ENCODE measurements around the gene TMTC3.
"Not testable (repeated sequence)": the region's sequence is repeated elsewhere in the genome, so short reads cannot be mapped to it uniquely, and the experiment has no call there.

Gene TMTC3

DNA sequence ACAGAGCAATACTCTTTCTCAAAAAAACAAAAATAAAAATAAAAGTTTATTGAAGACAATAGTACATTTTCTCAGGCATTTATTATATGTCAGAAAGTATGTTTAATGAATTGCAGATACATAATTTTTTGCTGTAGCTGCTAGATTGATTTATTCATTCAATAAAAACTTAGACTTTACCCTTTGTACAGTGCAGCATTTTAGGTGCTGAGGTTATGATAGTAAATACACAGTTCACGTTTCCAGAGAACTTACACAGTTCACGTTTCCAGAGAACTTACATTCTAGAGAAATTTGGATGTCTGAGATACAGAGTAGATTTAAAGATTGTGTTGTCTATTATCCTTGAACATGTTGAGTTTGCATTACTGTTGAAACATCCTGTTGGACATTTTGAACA lies 25.3 kb downstream of the TMTC3 start:
- no peak for DNase-seq

DNA sequence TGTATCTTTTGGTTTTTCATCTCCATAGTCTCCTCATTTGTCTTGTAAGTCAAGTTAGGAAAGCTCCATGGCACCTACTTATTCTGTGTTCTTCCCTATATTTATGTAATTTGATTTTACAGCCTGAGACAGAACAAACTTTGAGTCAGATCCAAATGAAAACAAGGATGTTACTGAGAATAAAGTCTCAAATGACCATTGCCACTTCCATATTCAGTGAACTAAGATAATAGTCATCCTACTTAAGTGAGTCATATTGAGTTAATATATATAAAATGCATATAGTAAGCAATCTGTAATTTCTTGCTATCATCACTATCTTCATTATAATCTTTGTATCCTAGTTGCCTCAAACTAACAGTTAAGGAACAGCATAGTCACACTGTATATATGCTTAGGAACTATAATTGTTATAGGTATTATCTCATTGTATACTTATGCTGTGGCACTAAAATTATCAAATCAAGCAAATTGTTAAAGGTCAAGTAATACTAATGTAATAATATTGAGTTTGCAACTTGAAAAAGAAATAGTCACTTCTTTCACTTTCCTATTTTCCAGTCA lies 30.8 kb downstream of the TMTC3 start:
- DNase-seq: no peak

GRCh38 chr12:88175544-88175943 lies 33.4 kb downstream of the TMTC3 start:
- DNase-seq: no peak

GRCh38 chr12:88179436-88180014 lies 37.4 kb downstream of the TMTC3 start:
- DNase-seq: no peak

- no peak for DNase-seq
Observed at GRCh38 chr12:88181881-88182280, 39.8 kb downstream of the TMTC3 start.

- no peak for DNase-seq
Observed at GRCh38 chr12:88182416-88182815, 40.3 kb downstream of the TMTC3 start.

DNA sequence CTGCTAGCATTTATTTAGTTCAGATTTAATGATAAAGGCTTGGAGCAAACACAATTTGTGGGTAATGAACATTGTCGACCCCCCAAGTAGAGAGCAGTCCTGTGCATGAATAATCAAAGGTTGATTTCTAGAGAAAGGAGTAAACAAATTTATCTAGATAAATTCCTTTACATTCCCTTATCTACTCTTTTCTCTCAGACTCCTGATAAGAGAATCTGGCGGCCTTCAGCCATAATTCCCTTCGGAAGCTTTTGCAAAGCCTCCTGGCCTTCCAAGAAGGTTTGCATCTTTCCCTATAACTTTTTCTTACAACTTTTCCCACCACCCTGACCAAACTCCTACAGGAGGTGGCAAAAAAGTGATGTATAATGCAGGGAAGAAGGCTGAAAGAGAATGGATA lies 42.1 kb downstream of the TMTC3 start:
- no peak for DNase-seq

- no peak for DNase-seq
Observed at GRCh38 chr12:88185279-88185678, 43.2 kb downstream of the TMTC3 start.

GRCh38 chr12:88185988-88186387 lies 43.9 kb downstream of the TMTC3 start:
- DNase-seq: no peak

- no peak for DNase-seq
Observed at GRCh38 chr12:88187571-88187970, 45.5 kb downstream of the TMTC3 start.

GRCh38 chr12:88188180-88188579 lies 46.1 kb downstream of the TMTC3 start:
- no peak for DNase-seq

DNA sequence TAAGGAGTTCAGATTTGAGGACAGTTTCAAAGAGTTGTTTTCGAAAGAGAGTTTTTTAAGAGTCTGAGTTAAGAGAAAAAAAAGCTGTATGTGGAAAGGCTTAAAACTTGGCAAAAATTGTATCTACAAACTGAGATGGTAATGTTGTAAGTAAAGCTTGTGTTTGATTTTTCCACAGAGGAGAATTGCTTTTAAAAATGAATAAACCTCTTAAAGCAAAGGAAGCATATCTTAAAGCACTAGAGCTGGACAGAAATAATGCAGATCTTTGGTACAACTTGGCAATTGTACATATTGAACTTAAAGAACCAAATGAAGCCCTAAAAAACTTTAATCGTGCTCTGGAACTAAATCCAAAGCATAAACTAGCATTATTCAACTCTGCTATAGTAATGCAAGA lies 50.3 kb downstream of the TMTC3 start:
- no peak for DNase-seq

- DNase-seq: no peak
Observed at GRCh38 chr12:88194868-88195267, 52.8 kb downstream of the TMTC3 start.

- no peak for DNase-seq
Observed at GRCh38 chr12:88200029-88200428, 57.9 kb downstream of the TMTC3 start.

GRCh38 chr12:88202500-88202899 lies 60.4 kb downstream of the TMTC3 start:
- DNase-seq: no peak

GRCh38 chr12:88206601-88207000 lies 64.5 kb downstream of the TMTC3 start:
- no peak for DNase-seq

DNA sequence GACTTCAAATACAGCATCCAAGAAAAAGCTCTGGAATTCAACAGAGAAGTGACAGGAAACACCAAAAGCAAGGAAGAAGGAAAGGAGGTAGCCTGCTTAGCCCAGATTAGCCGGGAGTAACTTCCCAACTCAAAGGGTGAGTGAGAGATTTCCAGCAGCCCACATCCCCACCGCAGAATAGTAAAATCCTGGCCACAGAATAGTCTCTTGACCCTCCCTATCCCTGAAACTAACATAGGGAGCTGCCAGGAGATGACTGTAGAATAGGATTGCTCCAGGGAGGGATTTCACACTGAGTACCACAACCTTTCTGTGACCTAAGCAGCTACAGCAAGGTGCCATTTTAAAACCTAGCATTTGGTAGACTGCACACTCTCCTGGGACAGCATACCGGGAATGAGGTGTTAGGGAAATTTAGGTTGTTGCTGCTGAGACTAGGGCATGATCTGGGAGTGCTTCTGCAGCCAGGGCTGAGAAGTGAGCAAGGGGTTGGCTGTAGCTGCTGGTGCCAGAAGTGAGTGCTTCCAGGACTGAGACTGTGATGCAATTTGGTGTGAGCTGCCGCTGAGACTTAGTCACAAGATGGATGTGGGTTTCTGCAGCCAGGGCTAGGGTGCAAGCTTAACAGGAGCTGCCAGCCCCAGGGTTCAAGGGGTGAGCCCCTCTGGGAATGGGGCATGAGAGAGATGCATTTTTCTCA lies 66.0 kb downstream of the TMTC3 start:
- no peak for DNase-seq

DNA sequence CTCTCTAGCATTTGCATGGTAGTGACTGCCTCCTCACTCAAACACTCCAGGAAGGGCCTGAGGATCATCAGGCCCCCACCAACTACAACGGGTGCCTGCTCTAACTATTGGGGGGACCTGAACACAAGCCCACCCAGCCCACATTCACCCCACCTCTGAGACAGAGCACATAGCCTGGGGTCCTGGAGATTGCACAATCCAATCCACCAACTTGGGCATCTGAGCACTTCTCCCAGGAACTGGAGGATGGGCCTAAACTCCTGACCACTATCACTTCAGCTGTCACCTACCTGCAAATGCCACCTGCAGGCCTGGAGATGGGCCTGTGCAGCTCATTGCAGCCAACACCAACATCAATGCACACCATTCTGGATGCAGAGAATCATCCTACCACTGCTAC lies 66.6 kb downstream of the TMTC3 start:
- no peak for DNase-seq

DNA sequence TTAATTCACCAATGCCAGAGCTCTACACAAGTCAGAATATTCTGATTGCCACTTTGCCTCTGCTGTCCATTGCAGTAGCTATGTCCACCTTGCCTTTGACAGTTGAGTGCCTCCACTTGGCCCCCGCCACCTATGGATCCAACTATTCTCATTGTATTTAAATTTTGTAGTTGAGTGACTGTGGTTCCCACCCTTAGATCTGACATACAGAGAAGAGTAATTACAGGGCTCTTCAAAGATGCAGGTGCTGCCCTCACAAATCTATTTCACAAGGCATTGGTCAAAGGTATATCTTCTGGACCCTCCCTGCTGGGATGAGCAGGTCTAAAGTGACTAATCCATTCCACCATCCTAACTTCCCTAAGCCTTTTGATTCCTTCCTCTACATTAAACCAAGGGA lies 68.2 kb downstream of the TMTC3 start:
- not testable (repeated sequence) for DNase-seq

DNA sequence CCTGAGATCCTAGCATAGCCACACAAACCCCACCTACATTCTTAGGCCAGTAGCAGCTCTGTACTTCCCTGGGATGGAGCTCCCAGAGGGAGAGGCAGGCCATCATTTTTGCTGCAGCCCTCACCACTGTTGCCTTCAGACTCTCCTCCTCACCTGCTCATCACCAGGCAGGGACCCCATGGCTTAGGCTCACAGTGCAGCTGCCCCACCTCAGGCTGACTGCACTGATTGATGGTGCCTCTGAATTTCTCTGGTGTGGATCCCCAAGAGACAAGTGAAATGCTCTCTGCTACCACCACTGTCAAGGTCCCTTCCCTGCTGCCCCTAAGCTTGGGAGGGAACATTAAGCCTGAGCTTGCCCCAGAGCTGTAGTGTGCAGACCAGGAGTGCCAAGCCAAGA lies 76.2 kb downstream of the TMTC3 start:
- no peak for DNase-seq

DNA sequence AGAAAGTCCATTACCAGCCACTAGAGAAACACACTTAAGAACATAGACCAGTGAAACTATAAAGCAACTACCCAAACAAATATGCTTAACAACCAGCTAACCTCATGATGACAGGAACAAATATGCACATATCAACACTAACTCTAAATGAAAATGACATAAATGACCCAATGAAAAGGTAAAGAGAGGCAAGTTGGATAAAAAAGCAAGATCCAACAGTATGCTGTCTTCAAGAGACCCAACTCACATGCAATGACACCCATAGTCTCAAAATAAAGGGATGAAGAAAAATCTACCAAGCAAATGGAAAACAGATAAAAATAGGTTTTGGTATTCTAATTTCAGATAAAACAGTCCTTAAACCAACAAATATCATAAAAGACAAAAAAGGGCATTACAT lies 77.8 kb downstream of the TMTC3 start:
- DNase-seq: no peak

- no peak for DNase-seq
Observed at GRCh38 chr12:88223519-88223918, 81.4 kb downstream of the TMTC3 start.

DNA sequence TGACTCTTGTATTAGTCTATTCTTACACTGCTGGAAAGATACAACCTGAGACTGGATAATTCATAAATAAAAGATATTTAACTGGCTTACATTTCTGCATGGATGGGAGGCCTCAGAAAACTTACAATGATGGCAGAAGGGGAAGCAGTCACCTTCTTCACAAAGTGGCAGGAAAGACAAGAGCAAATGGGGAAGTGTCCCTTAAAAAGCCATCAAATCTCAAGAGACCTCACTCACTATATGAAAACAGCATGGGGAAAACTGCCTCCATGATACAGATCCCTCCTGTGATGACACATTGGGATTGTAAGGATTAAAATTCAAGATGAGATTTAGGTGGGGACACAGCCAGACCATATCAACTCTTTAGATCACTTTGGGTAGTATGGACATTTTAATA lies 83.7 kb downstream of the TMTC3 start:
- DNase-seq: no peak

DNA sequence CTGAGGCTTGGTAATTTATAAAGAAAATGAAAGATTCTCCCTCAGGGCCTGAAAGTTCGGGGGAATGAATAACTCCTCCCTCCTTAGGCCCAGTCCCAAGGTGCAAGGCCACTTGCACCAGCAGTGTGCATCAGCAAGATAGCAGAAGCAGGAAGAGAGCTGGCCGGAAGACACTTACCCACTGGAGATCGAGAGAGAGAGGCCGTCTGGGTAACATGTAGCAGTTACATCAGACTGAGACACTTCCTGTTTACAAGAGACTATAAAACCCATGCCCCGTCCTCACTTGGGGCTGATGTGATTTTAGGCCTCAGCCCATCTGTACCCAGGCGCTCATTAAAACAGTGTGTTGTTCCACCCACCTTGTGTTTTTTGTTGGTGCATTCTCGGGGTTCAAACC lies 85.2 kb downstream of the TMTC3 start:
- no peak for DNase-seq

- DNase-seq: no peak
Observed at GRCh38 chr12:88227871-88228270, 85.8 kb downstream of the TMTC3 start.
